Measurements from ENCODE around the gene HDGFL2. TPM values are rescaled to one million over a fixed set of nuclear protein-coding genes. Genes with fewer than 3 reads are reported as not detected.

Gene HDGFL2
- total RNA-seq, 1 experiment from 2014 or later: 75.2 TPM

DNA sequence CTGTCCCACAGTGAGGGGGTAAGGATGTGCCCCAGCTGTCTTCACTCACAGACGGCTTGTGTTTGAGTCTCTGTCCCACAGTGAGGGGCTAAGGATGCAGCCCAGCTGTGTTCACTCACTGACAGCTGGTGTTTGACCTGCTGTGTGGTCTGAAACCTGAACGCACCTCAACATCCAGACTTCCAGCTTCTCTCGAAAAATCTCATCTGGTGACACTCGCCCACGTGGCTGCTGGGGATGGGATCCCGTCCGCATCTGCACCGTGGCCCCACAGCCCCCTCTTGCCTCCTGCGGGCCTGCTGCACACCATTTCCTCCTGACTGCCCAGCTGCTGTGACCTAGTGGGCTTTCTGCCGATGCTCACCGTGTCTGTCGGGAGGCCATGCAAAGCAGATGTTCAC lies 42.3 kb upstream of the HDGFL2 start (continued):
- TF ChIP-seq, protein P1, sequence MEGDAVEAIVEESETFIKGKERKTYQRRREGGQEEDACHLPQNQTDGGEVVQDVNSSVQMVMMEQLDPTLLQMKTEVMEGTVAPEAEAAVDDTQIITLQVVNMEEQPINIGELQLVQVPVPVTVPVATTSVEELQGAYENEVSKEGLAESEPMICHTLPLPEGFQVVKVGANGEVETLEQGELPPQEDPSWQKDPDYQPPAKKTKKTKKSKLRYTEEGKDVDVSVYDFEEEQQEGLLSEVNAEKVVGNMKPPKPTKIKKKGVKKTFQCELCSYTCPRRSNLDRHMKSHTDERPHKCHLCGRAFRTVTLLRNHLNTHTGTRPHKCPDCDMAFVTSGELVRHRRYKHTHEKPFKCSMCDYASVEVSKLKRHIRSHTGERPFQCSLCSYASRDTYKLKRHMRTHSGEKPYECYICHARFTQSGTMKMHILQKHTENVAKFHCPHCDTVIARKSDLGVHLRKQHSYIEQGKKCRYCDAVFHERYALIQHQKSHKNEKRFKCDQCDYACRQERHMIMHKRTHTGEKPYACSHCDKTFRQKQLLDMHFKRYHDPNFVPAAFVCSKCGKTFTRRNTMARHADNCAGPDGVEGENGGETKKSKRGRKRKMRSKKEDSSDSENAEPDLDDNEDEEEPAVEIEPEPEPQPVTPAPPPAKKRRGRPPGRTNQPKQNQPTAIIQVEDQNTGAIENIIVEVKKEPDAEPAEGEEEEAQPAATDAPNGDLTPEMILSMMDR (IDR thresholded peaks at IDR 0.05 in 2 of 3, conservative IDR thresholded peaks at IDR 0.05 in 1 of 3; ENCODE audit: borderline replicate concordance in 1 of 3, insufficient read depth in 1 of 3, low read depth in 2 of 3, low read length in 2 of 3): no peak
- no peak for TF ChIP-seq POLR2AphosphoS5 (IDR thresholded peaks at IDR 0.05; ENCODE audit: low read depth, low read length)
- TF ChIP-seq POLR2A (IDR thresholded peaks at IDR 0.05; ENCODE audit: borderline replicate concordance, extremely low read depth, insufficient read depth, insufficient read length): no peak
- TF ChIP-seq EGR1 (IDR thresholded peaks at IDR 0.05; ENCODE audit: low read depth): no peak
- no peak for TF ChIP-seq SIN3A (IDR thresholded peaks at IDR 0.05; ENCODE audit: low read depth)
- no peak for TF ChIP-seq ZFX (IDR thresholded peaks at IDR 0.05)
- TF ChIP-seq, protein P2, sequence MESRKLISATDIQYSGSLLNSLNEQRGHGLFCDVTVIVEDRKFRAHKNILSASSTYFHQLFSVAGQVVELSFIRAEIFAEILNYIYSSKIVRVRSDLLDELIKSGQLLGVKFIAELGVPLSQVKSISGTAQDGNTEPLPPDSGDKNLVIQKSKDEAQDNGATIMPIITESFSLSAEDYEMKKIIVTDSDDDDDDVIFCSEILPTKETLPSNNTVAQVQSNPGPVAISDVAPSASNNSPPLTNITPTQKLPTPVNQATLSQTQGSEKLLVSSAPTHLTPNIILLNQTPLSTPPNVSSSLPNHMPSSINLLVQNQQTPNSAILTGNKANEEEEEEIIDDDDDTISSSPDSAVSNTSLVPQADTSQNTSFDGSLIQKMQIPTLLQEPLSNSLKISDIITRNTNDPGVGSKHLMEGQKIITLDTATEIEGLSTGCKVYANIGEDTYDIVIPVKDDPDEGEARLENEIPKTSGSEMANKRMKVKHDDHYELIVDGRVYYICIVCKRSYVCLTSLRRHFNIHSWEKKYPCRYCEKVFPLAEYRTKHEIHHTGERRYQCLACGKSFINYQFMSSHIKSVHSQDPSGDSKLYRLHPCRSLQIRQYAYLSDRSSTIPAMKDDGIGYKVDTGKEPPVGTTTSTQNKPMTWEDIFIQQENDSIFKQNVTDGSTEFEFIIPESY (IDR thresholded peaks at IDR 0.05; ENCODE audit: extremely low read depth, insufficient replicate concordance, low read length): no peak
- no peak for TF ChIP-seq ELF1 (IDR thresholded peaks at IDR 0.05; ENCODE audit: borderline replicate concordance, low read depth)
- no peak for TF ChIP-seq FOSL1 (IDR thresholded peaks at IDR 0.05; ENCODE audit: low read depth)

DNA sequence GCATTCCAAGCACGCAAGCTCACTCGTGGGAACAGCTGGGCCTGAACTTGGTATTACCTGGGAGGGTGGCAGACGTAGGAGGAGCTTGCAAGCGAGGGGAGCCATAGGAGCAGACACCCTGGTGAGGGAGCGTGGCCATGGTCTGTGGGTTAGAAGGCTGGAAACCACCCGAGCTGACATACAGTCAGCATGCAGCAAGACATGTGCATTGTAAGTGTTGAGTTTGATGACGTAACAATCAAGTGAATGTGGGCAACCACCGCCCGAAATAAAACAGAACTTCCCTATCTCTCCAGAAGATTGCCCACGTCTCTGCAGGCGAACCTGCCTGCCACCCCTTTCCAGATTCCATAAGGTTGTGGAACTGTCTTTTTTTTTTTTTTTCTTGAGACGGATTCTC lies 41.3 kb upstream of the HDGFL2 start:
- H3K79me2 ChIP-seq (ENCODE audit: insufficient read depth, low read length): peaks cover 9% of the 10 kb centered on the region
- no TSS peak for BruUV-seq (replicated peaks)
- H4K20me1 ChIP-seq (ENCODE audit: insufficient read depth): no peaks in the 10 kb centered on the region
- H3K27ac ChIP-seq (ENCODE audit: low read depth, low read length): no peak overlapping the region
- RAD21 ChIA-PET (ENCODE audit: low non-redundant PET in 1 of 2, low total read pairs in 2 of 2, uncharacterized antibody in 2 of 2, unreplicated experiment in 2 of 2): no interaction called here
- H2AFZ ChIP-seq (ENCODE audit: low read depth, low read length, poor library complexity, severe bottlenecking): no peak overlapping the region
- no peak for DNase-seq (ENCODE audit: low read depth, low spot score)
- H3K36me3 ChIP-seq (ENCODE audit: control insufficient read depth in 1 of 2, insufficient read depth in 2 of 2, low read length in 2 of 2): peaks cover 46 to 60% of the 10 kb centered on the region in 2 experiments; a peak in 3 of 4 replicates
- no peak overlapping the region for H3K4me2 ChIP-seq (ENCODE audit: low read length)
- no peaks in the 10 kb centered on the region for H3K4me1 ChIP-seq (ENCODE audit: control insufficient read depth in 1 of 2, insufficient read depth in 2 of 2, low read length in 2 of 2)
- H3K27me3 ChIP-seq (ENCODE audit: insufficient read depth, low read length): no peaks in the 10 kb centered on the region
- H3K4me3 ChIP-seq (replicated peaks in 1 of 2; ENCODE audit: low read depth in 1 of 2, low read length in 2 of 2): no peak overlapping the region
- CTCF ChIA-PET: no interaction called here
- intact Hi-C loops (cut with micrococcal nuclease): no loop called here
- ATAC-seq: no peak
- H3K9ac ChIP-seq (ENCODE audit: low read length): no peak overlapping the region
- H3K9me3 ChIP-seq (ENCODE audit: control insufficient read depth in 1 of 2, insufficient read depth in 1 of 2, low read depth in 1 of 2, low read length in 2 of 2): no peaks in the 10 kb centered on the region
- POLR2A ChIA-PET: no interaction called here
- no peaks in the 10 kb centered on the region for H3K9me2 ChIP-seq (ENCODE audit: insufficient read depth)
- TF ChIP-seq YY1 (IDR thresholded peaks at IDR 0.05; ENCODE audit: extremely low read depth, insufficient replicate concordance, low read depth, low read length) (no peak), ZNF274 (IDR thresholded peaks at IDR 0.05; ENCODE audit: low read depth, low read length) (no peak), EZH2phosphoT487 (IDR thresholded peaks at IDR 0.05; ENCODE audit: borderline replicate concordance) (no peak), CEBPB (IDR thresholded peaks at IDR 0.05; ENCODE audit: low read depth) (no peak), ELF1 (IDR thresholded peaks at IDR 0.05; ENCODE audit: borderline replicate concordance, low read depth) (no peak), SIN3A (IDR thresholded peaks at IDR 0.05; ENCODE audit: low read depth) (no peak)
- TF ChIP-seq, protein P3, sequence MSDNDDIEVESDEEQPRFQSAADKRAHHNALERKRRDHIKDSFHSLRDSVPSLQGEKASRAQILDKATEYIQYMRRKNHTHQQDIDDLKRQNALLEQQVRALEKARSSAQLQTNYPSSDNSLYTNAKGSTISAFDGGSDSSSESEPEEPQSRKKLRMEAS (IDR thresholded peaks at IDR 0.05): no peak
- TF ChIP-seq, protein P2 (IDR thresholded peaks at IDR 0.05; ENCODE audit: extremely low read depth, insufficient replicate concordance, low read length): no peak
- TF ChIP-seq, protein P4, sequence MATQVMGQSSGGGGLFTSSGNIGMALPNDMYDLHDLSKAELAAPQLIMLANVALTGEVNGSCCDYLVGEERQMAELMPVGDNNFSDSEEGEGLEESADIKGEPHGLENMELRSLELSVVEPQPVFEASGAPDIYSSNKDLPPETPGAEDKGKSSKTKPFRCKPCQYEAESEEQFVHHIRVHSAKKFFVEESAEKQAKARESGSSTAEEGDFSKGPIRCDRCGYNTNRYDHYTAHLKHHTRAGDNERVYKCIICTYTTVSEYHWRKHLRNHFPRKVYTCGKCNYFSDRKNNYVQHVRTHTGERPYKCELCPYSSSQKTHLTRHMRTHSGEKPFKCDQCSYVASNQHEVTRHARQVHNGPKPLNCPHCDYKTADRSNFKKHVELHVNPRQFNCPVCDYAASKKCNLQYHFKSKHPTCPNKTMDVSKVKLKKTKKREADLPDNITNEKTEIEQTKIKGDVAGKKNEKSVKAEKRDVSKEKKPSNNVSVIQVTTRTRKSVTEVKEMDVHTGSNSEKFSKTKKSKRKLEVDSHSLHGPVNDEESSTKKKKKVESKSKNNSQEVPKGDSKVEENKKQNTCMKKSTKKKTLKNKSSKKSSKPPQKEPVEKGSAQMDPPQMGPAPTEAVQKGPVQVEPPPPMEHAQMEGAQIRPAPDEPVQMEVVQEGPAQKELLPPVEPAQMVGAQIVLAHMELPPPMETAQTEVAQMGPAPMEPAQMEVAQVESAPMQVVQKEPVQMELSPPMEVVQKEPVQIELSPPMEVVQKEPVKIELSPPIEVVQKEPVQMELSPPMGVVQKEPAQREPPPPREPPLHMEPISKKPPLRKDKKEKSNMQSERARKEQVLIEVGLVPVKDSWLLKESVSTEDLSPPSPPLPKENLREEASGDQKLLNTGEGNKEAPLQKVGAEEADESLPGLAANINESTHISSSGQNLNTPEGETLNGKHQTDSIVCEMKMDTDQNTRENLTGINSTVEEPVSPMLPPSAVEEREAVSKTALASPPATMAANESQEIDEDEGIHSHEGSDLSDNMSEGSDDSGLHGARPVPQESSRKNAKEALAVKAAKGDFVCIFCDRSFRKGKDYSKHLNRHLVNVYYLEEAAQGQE (IDR thresholded peaks at IDR 0.05; ENCODE audit: low read depth): no peak
